ENCODE measurements around the gene ZNF575. TPM values are rescaled to one million over a fixed set of nuclear protein-coding genes. Genes with fewer than 3 reads are reported as not detected.

Gene ZNF575
- total RNA-seq, 1 donor from 2014 or later: 6.5 TPM

- no peaks in the 10 kb centered on the region for H3K9me3 Mint-ChIP-seq (ENCODE audit: unreplicated experiment)
- H3K4me1 Mint-ChIP-seq (ENCODE audit: unreplicated experiment): peaks cover 7% of the 10 kb centered on the region
- H3K27me3 Mint-ChIP-seq (ENCODE audit: unreplicated experiment): peaks cover 3% of the 10 kb centered on the region
- no peak for DNase-seq (ENCODE audit: extremely low spot score, unreplicated experiment)
- H3K27ac Mint-ChIP-seq (ENCODE audit: unreplicated experiment): no peak overlapping the region
- no peak for TF ChIP-seq CTCF (IDR thresholded peaks at IDR 0.05)
- H3K36me3 Mint-ChIP-seq (ENCODE audit: unreplicated experiment): peaks cover 8% of the 10 kb centered on the region
- H3K4me3 Mint-ChIP-seq (ENCODE audit: unreplicated experiment): no peak overlapping the region
These were observed 34.6 kb upstream of the ZNF575 start for GRCh38 chr19:43498233-43498842.

DNA sequence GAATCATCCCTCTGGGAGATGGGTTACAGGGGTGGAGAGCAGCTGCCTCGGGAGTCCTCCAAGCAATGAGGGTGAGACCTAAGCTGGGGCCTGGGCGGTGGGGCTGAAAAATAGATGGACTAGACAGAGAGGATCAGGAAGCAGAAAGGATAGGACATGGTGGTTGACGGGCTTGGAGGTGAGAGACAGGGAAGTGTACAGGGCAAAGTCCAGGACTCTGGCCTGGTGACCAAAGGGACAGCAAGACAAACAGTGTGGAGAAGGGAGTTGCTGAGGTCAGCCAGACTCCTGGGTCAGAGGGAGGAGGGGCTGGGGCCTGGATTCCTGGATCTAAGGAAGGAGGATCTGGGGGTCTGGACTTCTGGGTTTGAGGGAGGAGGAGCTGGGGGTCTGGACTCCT lies 33.9 kb upstream of the ZNF575 start:
- Mint-ChIP-seq H3K9me3 (ENCODE audit: unreplicated experiment) (no peaks in the 10 kb centered on the region), H3K4me1 (ENCODE audit: unreplicated experiment) (peaks cover 12% of the 10 kb centered on the region), H3K27me3 (ENCODE audit: unreplicated experiment) (peaks cover 3% of the 10 kb centered on the region), H3K27ac (ENCODE audit: unreplicated experiment) (no peak overlapping the region), H3K36me3 (ENCODE audit: unreplicated experiment) (peaks cover 8% of the 10 kb centered on the region), H3K4me3 (ENCODE audit: unreplicated experiment) (no peak overlapping the region)
- no peak for TF ChIP-seq CTCF (IDR thresholded peaks at IDR 0.05)
- DNase-seq (ENCODE audit: extremely low spot score, unreplicated experiment): no peak

- DNase-seq (ENCODE audit: extremely low spot score, unreplicated experiment): no peak
- Mint-ChIP-seq H3K27me3 (ENCODE audit: unreplicated experiment) (peaks cover 3% of the 10 kb centered on the region), H3K27ac (ENCODE audit: unreplicated experiment) (no peak overlapping the region), H3K4me3 (ENCODE audit: unreplicated experiment) (no peak overlapping the region), H3K9me3 (ENCODE audit: unreplicated experiment) (no peaks in the 10 kb centered on the region), H3K4me1 (ENCODE audit: unreplicated experiment) (peaks cover 22% of the 10 kb centered on the region), H3K36me3 (ENCODE audit: unreplicated experiment) (peaks cover 7% of the 10 kb centered on the region)
- TF ChIP-seq CTCF (IDR thresholded peaks at IDR 0.05): no peak
These were observed 31.1 kb upstream of the ZNF575 start for GRCh38 chr19:43501661-43502418.

- H3K27me3 Mint-ChIP-seq (ENCODE audit: unreplicated experiment): peaks cover 3% of the 10 kb centered on the region
- H3K4me1 Mint-ChIP-seq (ENCODE audit: unreplicated experiment): peaks cover 22% of the 10 kb centered on the region
- H3K9me3 Mint-ChIP-seq (ENCODE audit: unreplicated experiment): no peaks in the 10 kb centered on the region
- no peak overlapping the region for H3K4me3 Mint-ChIP-seq (ENCODE audit: unreplicated experiment)
- H3K36me3 Mint-ChIP-seq (ENCODE audit: unreplicated experiment): peaks cover 7% of the 10 kb centered on the region
- no peak for DNase-seq (ENCODE audit: extremely low spot score, unreplicated experiment)
- TF ChIP-seq CTCF (IDR thresholded peaks at IDR 0.05): no peak
- no peak overlapping the region for H3K27ac Mint-ChIP-seq (ENCODE audit: unreplicated experiment)
These were observed 30.5 kb upstream of the ZNF575 start for GRCh38 chr19:43502419-43502976.
